ENCODE results near the gene TPRN.

The TPRN gene

DNA sequence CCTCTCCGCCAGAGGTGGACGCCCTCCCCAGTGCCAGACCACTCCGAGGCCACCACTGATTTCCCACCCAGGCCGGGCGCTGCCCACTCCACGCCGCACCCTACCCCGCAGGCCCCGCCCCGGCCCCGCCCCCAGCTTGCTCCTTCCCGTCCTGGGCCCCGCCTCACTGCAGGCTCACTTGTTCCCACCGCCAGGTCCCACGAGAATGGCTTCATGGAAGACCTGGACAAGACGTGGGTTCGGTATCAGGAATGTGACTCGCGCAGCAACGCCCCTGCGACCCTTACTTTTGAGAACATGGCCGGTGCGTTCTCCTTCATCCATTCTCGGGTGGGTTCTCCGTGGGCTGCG is 37.2 kb downstream of the TPRN start:
- no peak for DNase-seq

- DNase-seq, result no peak
These were observed 37.8 kb downstream of the TPRN start for GRCh38 chr9:137162505-137163364.

GRCh38 chr9:137161558-137162486 is 38.7 kb downstream of the TPRN start:
- DNase-seq, result peak in 2 of 56 donors; percentile 23 to 28

DNA sequence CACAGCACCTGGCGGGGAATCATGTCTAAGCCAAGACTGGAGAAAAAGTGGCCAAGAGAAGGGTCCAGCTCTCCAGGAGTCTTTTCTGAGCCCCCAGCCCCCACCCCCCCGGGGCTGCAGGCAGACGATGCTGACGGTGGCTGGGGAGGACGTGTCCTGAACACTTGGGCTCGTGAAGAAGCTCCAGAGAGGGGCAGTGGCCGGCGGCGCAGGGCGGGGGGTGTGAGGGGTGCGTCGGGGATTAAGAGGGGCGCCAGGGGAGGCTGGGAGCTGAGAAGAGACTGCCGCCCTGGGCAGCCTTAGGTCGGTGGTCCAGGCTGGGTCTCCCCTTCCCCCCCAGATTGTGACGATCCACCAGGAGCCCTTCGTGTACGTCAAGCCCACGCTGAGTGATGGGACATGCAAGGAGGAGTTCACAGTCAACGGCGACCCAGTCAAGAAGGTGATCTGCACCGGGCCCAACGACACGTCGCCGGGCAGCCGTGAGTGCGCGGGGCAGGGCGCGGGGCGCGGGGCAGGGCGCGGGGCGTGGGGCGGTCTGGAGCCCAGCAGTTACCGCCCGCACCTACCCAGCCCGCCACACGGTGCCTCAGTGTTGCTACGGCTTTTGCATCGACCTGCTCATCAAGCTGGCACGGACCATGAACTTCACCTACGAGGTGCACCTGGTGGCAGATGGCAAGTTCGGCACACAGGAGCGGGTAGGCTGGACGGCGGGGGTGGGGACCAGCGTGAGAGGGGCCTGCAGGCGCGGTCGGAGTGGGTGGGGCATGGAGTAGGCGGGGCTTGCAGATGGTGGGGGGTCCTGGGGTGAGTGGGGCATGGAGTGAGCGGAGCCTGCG is 39.6 kb downstream of the TPRN start:
- DNase-seq, result no peak

- DNase-seq, result no peak
These were observed 40.5 kb downstream of the TPRN start for GRCh38 chr9:137160054-137160425.

DNA sequence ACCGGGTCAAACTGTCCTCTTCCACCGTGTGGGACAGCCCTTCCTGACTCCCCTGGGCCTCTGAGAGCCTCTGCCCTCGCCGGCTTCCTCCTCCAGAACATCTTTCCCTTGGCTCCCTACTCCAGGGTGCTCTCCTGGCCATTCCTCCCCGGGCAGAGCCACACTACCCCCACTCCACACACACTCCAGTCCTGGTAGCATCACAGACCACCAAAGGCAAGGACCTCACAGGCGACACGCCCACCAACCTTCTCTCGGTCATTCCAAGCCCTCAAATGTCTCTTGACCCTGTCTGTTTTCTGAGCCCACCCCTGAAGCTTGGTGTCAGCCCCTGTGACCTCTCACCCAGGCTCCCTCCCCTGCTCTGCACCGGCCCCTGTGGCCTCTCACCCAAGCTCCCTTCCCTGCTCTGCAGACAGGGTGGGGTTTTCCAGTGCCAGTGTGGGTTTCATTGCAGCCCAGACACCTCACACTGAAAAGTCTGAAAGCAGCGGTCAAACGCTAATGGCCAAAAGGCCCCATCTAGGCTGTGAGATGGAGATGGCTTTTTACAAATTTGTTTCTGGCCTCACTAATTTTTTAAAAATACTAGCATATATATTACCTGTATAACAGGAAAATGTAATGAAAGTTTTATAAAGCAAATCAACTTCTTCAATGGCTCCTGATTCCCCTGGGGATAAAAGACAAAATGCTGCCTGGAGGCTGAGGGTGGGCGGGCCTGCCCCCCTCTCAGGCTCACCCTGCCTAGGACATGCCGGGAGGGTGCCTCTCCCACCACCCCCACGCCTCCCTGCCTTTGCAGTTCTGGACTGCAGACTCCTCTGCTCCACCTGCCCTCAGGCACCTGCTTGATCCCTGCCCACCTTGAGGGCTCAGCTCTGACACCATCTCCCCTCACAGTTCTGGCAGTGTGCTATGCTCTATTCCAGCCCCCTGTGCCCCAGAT is 41.2 kb downstream of the TPRN start:
- DNase-seq, result no peak

GRCh38 chr9:137158625-137159024 is 41.9 kb downstream of the TPRN start:
- DNase-seq, result no peak

DNA sequence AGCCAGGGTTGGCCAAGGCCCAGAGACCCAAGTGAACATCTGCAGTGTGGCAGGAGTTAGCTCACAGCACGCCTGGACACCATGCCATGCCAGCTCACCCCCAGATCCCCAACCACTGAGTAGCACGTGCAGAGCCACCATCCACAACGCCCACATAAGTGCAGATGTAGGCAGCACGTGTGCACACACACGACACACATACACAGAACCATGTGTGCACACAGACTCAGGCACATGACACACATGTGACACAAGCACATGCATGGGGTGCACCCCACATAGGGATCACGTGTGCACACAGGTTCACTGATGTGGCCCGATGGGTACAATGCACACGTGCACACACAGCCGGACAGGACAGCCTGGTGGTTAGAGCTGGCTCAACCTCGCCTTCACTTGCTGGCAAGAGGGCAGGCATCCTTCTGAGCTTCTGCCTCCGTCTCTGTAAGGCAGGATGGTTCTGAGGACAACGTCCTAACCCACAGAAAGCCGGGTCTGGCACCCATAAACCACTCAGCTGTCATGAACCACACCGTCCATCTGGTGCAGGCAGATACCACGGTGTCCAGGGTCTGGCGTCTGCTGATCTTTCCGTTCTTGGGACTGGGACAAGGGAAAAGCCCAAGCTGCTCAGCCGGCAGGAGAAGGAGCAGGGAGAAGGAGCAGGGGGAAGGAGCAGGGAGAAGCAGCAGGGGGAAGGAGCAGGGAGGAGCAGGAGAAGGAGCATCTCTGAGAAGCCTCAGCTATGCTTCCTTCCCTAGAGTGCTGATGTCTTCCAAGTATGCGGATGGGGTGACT is 42.7 kb downstream of the TPRN start:
- no peak for DNase-seq

- peak in 32 of 56 donors; percentile 18 to 78 (median 42) for DNase-seq
These were observed 43.8 kb downstream of the TPRN start for GRCh38 chr9:137156567-137157375.

DNA sequence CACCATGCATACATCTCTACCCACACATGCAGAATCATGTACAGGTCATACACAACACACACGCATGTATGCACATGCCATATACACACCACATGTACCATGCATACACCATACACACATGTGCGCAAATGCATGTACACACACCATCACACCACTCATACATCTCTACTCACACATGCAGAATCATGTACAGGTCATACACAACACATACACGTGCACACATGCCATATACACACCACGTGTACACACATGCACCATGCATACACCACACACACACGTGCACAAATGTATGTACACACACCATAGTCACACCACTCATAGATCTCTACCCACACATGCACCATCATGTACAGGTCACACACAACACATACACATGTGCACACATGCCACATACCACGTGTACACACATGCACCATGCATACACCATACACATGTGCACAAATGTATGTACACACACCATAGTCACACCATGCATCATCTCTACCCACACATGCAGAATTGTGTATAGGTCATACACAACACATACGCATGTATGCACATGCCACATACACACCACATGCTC is 47.6 kb downstream of the TPRN start:
- no peak for DNase-seq

DNA sequence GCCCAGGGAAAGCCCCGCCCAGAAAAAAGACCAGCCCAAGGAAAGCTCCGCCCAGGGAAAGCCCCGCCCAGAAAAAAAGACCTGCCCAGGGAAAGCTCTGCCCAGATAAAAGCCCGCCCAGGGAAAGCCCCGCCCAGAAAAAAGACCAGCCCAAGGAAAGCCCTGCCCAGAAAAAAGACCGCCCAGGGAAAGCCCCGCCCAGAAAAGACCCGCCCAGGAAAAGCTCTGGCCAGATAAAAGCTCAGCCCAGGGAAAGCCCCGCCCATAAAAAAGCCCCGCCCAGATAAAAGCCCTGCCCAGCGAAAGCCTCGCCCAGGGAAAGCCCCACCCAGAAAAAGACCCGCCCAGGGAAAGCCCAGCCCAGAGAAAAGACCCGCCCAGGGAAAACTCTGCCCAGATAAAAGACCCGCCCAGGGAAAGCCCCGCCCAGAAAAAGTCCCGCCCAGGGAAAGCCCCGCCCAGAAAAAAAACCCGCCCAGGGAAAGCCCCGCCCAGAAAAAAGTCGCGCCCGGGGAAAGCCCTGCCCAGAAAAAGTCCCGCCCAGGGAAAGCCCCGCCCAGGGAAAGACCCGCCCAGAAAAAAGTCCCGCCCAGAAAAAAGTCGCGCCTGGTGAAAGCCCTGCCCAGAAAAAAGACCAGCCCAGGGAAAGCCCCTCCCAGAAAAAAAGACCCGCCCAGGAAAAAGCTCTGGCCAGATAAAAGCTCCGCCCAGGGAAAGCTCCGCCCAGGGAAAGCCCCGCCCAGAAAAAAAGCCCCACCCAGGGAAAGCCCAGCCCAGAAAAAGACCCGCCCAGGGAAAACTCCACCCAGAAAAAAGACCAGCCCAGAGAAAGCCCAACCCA is 49.7 kb downstream of the TPRN start:
- peak in 2 of 56 donors; percentile 44 to 68 for DNase-seq

GRCh38 chr9:137149942-137150616 is 50.5 kb downstream of the TPRN start:
- DNase-seq, result no peak

DNA sequence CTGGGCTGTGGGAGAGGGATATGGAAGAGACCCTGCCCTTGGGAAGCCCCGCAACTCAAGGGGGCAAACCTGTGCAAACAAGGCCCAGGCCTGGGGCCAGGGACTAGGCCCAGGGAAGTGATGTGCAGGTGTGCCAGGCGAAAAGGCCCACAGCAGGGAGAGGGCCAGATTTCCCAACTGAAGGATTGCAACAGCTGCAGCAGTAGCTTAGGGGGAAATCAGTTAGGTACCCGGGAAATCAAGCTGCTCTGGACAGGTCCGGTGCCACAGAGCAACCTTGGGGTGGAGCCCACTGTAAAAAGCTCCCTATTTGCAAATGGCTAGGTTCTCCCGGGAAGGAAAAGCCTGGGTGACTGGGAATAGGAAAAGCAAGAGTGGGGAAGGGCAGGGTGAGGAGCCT is 51.2 kb downstream of the TPRN start:
- no peak for DNase-seq

- DNase-seq, result no peak
These were observed 51.9 kb downstream of the TPRN start for GRCh38 chr9:137148661-137149060.

GRCh38 chr9:137148242-137148641 is 52.3 kb downstream of the TPRN start:
- DNase-seq, result no peak

DNA sequence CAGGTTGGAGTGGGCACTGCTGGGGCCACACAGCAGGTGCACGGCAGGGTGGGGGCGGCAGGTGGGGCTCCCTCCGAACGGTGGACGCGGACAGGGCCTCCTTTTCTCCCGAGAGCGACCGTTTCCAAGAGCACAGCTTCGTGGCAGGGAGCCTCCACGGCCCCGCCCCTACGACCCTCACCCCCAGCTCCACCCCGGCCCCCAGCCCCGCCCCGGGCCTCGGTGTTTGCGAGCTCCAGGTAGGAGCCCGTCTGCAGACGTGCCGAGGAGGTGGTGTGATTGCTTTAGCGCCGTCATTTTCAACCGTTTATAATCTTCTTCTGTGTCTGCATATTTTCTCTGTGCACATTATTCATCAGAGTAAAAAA is 52.8 kb downstream of the TPRN start:
- no peak for DNase-seq
